ENCODE results near the gene HOTAIR.

The HOTAIR gene

GRCh38 chr12:53974084-53975063 lies at the start of gene HOTAIR:
HOTAIR (minus strand) TSS chr12:53974954.
- Histone ChIP-seq H3K4me1 (ENCODE audit: insufficient read depth, low read length) (no peaks in the 10 kb centered on the region), H3K36me3 (ENCODE audit: insufficient read depth, low read length) (no peaks in the 10 kb centered on the region), H2AFZ (ENCODE audit: low read depth, low read length) (no peak within 1 kb of the TSS), H3K27me3 (ENCODE audit: insufficient read depth, low read length) (peaks cover 96% of the 10 kb centered on the region), H3K9me3 (ENCODE audit: low read length) (peaks cover 4% of the 10 kb centered on the region), H3K4me3 (ENCODE audit: low read length) (no peak within 1 kb of the TSS)

- Histone ChIP-seq H3K9me3 (ENCODE audit: low read length) (no peaks in the 10 kb centered on the region), H2AFZ (ENCODE audit: low read depth, low read length) (no peak overlapping the region), H3K4me1 (ENCODE audit: insufficient read depth, low read length) (no peaks in the 10 kb centered on the region), H3K4me3 (ENCODE audit: low read length) (no peak overlapping the region), H3K27me3 (ENCODE audit: insufficient read depth, low read length) (peaks cover 98% of the 10 kb centered on the region), H3K36me3 (ENCODE audit: insufficient read depth, low read length) (no peaks in the 10 kb centered on the region)
Observed at GRCh38 chr12:54024127-54024526, 49.4 kb upstream of the HOTAIR start.

GRCh38 chr12:54022960-54023884 lies 48.5 kb upstream of the HOTAIR start:
- Histone ChIP-seq H3K4me1 (ENCODE audit: insufficient read depth, low read length) (peaks cover 5% of the 10 kb centered on the region), H3K4me3 (ENCODE audit: low read length) (no peak overlapping the region), H3K27me3 (ENCODE audit: insufficient read depth, low read length) (peaks cover 96% of the 10 kb centered on the region)

GRCh38 chr12:54021432-54022013 lies 46.8 kb upstream of the HOTAIR start:
- H3K36me3 ChIP-seq (ENCODE audit: insufficient read depth, low read length), result no peaks in the 10 kb centered on the region
- no peak overlapping the region for H2AFZ ChIP-seq (ENCODE audit: low read depth, low read length)
- peaks cover 10% of the 10 kb centered on the region for H3K4me1 ChIP-seq (ENCODE audit: insufficient read depth, low read length)
- no peaks in the 10 kb centered on the region for H3K9me3 ChIP-seq (ENCODE audit: low read length)
- H3K4me3 ChIP-seq (ENCODE audit: low read length), result no peak overlapping the region
- peaks cover 94% of the 10 kb centered on the region for H3K27me3 ChIP-seq (ENCODE audit: insufficient read depth, low read length)

More at GRCh38 chr12:54022960-54023884, 48.5 kb upstream of the HOTAIR start:
- Histone ChIP-seq H3K36me3 (ENCODE audit: insufficient read depth, low read length) (no peaks in the 10 kb centered on the region), H3K9me3 (ENCODE audit: low read length) (no peaks in the 10 kb centered on the region), H2AFZ (ENCODE audit: low read depth, low read length) (no peak overlapping the region)

- Histone ChIP-seq H3K27me3 (ENCODE audit: insufficient read depth, low read length) (peaks cover 93% of the 10 kb centered on the region), H3K9me3 (ENCODE audit: low read length) (no peaks in the 10 kb centered on the region), H3K4me3 (ENCODE audit: low read length) (no peak overlapping the region), H2AFZ (ENCODE audit: low read depth, low read length) (no peak overlapping the region), H3K36me3 (ENCODE audit: insufficient read depth, low read length) (no peaks in the 10 kb centered on the region), H3K4me1 (ENCODE audit: insufficient read depth, low read length) (peaks cover 10% of the 10 kb centered on the region)
Observed at GRCh38 chr12:54020591-54021405, 46.0 kb upstream of the HOTAIR start.

- H3K4me1 ChIP-seq (ENCODE audit: insufficient read depth, low read length), result peaks cover 10% of the 10 kb centered on the region
- no peak overlapping the region for H2AFZ ChIP-seq (ENCODE audit: low read depth, low read length)
- no peaks in the 10 kb centered on the region for H3K9me3 ChIP-seq (ENCODE audit: low read length)
- no peaks in the 10 kb centered on the region for H3K36me3 ChIP-seq (ENCODE audit: insufficient read depth, low read length)
- H3K27me3 ChIP-seq (ENCODE audit: insufficient read depth, low read length), result peaks cover 94% of the 10 kb centered on the region
- no peak overlapping the region for H3K4me3 ChIP-seq (ENCODE audit: low read length)
Observed at GRCh38 chr12:54019924-54020590, 45.3 kb upstream of the HOTAIR start.

- Histone ChIP-seq H3K4me1 (ENCODE audit: insufficient read depth, low read length) (peaks cover 10% of the 10 kb centered on the region), H3K27me3 (ENCODE audit: insufficient read depth, low read length) (peaks cover 94% of the 10 kb centered on the region), H3K9me3 (ENCODE audit: low read length) (no peaks in the 10 kb centered on the region), H3K4me3 (ENCODE audit: low read length) (no peak overlapping the region), H3K36me3 (ENCODE audit: insufficient read depth, low read length) (no peaks in the 10 kb centered on the region), H2AFZ (ENCODE audit: low read depth, low read length) (no peak overlapping the region)
Observed at GRCh38 chr12:54019091-54019811, 44.5 kb upstream of the HOTAIR start.

GRCh38 chr12:54018468-54018984 lies 43.8 kb upstream of the HOTAIR start:
- Histone ChIP-seq H3K36me3 (ENCODE audit: insufficient read depth, low read length) (no peaks in the 10 kb centered on the region), H3K27me3 (ENCODE audit: insufficient read depth, low read length) (peaks cover 94% of the 10 kb centered on the region), H3K4me1 (ENCODE audit: insufficient read depth, low read length) (peaks cover 10% of the 10 kb centered on the region)

GRCh38 chr12:54017878-54018467 lies 43.2 kb upstream of the HOTAIR start:
- Histone ChIP-seq H3K27me3 (ENCODE audit: insufficient read depth, low read length) (peaks cover 94% of the 10 kb centered on the region), H3K4me1 (ENCODE audit: insufficient read depth, low read length) (peaks cover 10% of the 10 kb centered on the region), H3K36me3 (ENCODE audit: insufficient read depth, low read length) (no peaks in the 10 kb centered on the region), H2AFZ (ENCODE audit: low read depth, low read length) (peak overlapping the region; percentile 15), H3K4me3 (ENCODE audit: low read length) (peak overlapping the region; percentile 48), H3K9me3 (ENCODE audit: low read length) (peaks cover 4% of the 10 kb centered on the region)

More at GRCh38 chr12:54018468-54018984, 43.8 kb upstream of the HOTAIR start:
- H3K9me3 ChIP-seq (ENCODE audit: low read length), result no peaks in the 10 kb centered on the region
- peak overlapping the region; percentile 15 for H2AFZ ChIP-seq (ENCODE audit: low read depth, low read length)
- H3K4me3 ChIP-seq (ENCODE audit: low read length), result peak overlapping the region; percentile 48

- peaks cover 94% of the 10 kb centered on the region for H3K27me3 ChIP-seq (ENCODE audit: insufficient read depth, low read length)
- no peaks in the 10 kb centered on the region for H3K36me3 ChIP-seq (ENCODE audit: insufficient read depth, low read length)
- H3K4me3 ChIP-seq (ENCODE audit: low read length), result peak overlapping the region; percentile 48
- peaks cover 4% of the 10 kb centered on the region for H3K9me3 ChIP-seq (ENCODE audit: low read length)
- peak overlapping the region; percentile 15 for H2AFZ ChIP-seq (ENCODE audit: low read depth, low read length)
- peaks cover 10% of the 10 kb centered on the region for H3K4me1 ChIP-seq (ENCODE audit: insufficient read depth, low read length)
Observed at GRCh38 chr12:54017027-54017788, 42.5 kb upstream of the HOTAIR start.
